ENCODE data around the gene DDIAS.

GRCh38 chr11:82975882-82976281 is 74.3 kb downstream of the DDIAS start:
- TF ChIP-seq, protein P1, sequence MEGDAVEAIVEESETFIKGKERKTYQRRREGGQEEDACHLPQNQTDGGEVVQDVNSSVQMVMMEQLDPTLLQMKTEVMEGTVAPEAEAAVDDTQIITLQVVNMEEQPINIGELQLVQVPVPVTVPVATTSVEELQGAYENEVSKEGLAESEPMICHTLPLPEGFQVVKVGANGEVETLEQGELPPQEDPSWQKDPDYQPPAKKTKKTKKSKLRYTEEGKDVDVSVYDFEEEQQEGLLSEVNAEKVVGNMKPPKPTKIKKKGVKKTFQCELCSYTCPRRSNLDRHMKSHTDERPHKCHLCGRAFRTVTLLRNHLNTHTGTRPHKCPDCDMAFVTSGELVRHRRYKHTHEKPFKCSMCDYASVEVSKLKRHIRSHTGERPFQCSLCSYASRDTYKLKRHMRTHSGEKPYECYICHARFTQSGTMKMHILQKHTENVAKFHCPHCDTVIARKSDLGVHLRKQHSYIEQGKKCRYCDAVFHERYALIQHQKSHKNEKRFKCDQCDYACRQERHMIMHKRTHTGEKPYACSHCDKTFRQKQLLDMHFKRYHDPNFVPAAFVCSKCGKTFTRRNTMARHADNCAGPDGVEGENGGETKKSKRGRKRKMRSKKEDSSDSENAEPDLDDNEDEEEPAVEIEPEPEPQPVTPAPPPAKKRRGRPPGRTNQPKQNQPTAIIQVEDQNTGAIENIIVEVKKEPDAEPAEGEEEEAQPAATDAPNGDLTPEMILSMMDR (IDR thresholded peaks at IDR 0.05): no peak
- no peak for TF ChIP-seq POLR2A (IDR thresholded peaks at IDR 0.05)

All from heart left ventricle (tissue), 13 donors.